ENCODE data around the gene RNPEP.
"Not testable (repeated sequence)": the region's sequence is repeated elsewhere in the genome, so short reads cannot be mapped to it uniquely, and the experiment has no call there.

Gene RNPEP

GRCh38 chr1:202010180-202011015 lies 27.9 kb downstream of the RNPEP start, which contains the start of gene ELF3:
Gene ELF3 (plus strand): TSS chr1:202010587. CDS start chr1:202011137, 550 bp downstream.
- no peak for DNase-seq (ENCODE audit: low spot score)

GRCh38 chr1:202011994-202012393 lies 29.5 kb downstream of the RNPEP start:
- DNase-seq (ENCODE audit: low spot score) = no peak

GRCh38 chr1:202012544-202013478 lies 30.4 kb downstream of the RNPEP start:
- no peak for DNase-seq (ENCODE audit: low spot score)

GRCh38 chr1:202013603-202014002 lies 31.2 kb downstream of the RNPEP start:
- DNase-seq (ENCODE audit: low spot score) = no peak

GRCh38 chr1:202014060-202014459 lies 31.6 kb downstream of the RNPEP start:
- no peak for DNase-seq (ENCODE audit: low spot score)

- no peak for DNase-seq (ENCODE audit: low spot score)
Measured at GRCh38 chr1:202014915-202015661, 32.6 kb downstream of the RNPEP start.

- no peak for DNase-seq (ENCODE audit: low spot score)
Measured at GRCh38 chr1:202015662-202015937, 33.2 kb downstream of the RNPEP start.

GRCh38 chr1:202016022-202016810 lies 33.8 kb downstream of the RNPEP start:
- DNase-seq (ENCODE audit: low spot score) = no peak

- DNase-seq (ENCODE audit: low spot score) = no peak
Measured at GRCh38 chr1:202016811-202017748, 34.6 kb downstream of the RNPEP start.

GRCh38 chr1:202017749-202018467 lies 35.5 kb downstream of the RNPEP start:
- no peak for DNase-seq (ENCODE audit: low spot score)

- DNase-seq (ENCODE audit: low spot score) = peak; percentile 34
Measured at GRCh38 chr1:202018468-202019234, 36.2 kb downstream of the RNPEP start.

GRCh38 chr1:202019235-202019558 lies 36.7 kb downstream of the RNPEP start:
- not testable (repeated sequence) for DNase-seq (ENCODE audit: low spot score)

- no peak for DNase-seq (ENCODE audit: low spot score)
Measured at GRCh38 chr1:202023001-202023433, 40.6 kb downstream of the RNPEP start.

- DNase-seq (ENCODE audit: low spot score) = peak; percentile 83
Measured at GRCh38 chr1:202029171-202029665, 46.8 kb downstream of the RNPEP start.

GRCh38 chr1:202029727-202030126 lies 47.3 kb downstream of the RNPEP start:
- DNase-seq (ENCODE audit: low spot score) = peak; percentile 35

- DNase-seq (ENCODE audit: low spot score) = no peak
Measured at GRCh38 chr1:202031796-202032195, 49.3 kb downstream of the RNPEP start.

- no peak for DNase-seq (ENCODE audit: low spot score)
Measured at GRCh38 chr1:202034149-202034682, 51.8 kb downstream of the RNPEP start.

- no peak for DNase-seq (ENCODE audit: low spot score)
Measured at GRCh38 chr1:202034683-202035462, 52.4 kb downstream of the RNPEP start.
